Sigmoid colon (tissue), 7 donors: Measurements from ENCODE around the gene ANTXRL. TPM values are rescaled to one million over a fixed set of nuclear protein-coding genes. Genes with fewer than 3 reads are reported as not detected.
"Not testable (repeated sequence)": the region's sequence is repeated elsewhere in the genome, so short reads cannot be mapped to it uniquely, and the experiment has no call there.

Experiments used
- DNase-seq: peaks from one replicate; pipeline ENCODE4 v3.0.0-alpha.2; 2019
- H3K27ac ChIP-seq, 4 donors: fragments of 200-600 bp; sonication (generic); one replicate each; pipeline ENCODE4 v1.5.1; 2016 to 2019; ENCODE audit warnings: mild to moderate bottlenecking in 1 of 4
- H3K27me3 ChIP-seq, 3 donors: fragments of 200-600 bp; sonication (generic); one replicate each; pipeline ENCODE4 v1.5.1; 2019; ENCODE audit warnings: mild to moderate bottlenecking in 1 of 3
- H3K36me3 ChIP-seq, 4 donors: fragments of 200-600 bp; sonication (generic); one replicate each; pipeline ENCODE4 v1.5.1; 2016 to 2019
- H3K4me1 ChIP-seq, 4 donors: fragments of 200-600 bp; sonication (generic); one replicate each; pipeline ENCODE4 v1.5.1; 2017 to 2019
- H3K4me3 ChIP-seq, 4 donors: fragments of 200-600 bp; sonication (generic); one replicate each; pipeline ENCODE4 v1.5.1; 2017 to 2019; ENCODE audit warnings: mild to moderate bottlenecking in 2 of 4, moderate library complexity in 1 of 4
- H3K9me3 ChIP-seq, 4 donors: fragments of 200-600 bp in 3 of 4; sonication (generic) in 3 of 4; one replicate each; pipeline versions ENCODE4 v1.5.1 to v1.6.1; 2013 to 2019
- EP300 ChIP-seq, 4 donors: sonication (generic); formaldehyde crosslinking; IDR thresholded peaks; one replicate each; pipeline ENCODE4 v1.6.1; 2017; ENCODE audit warnings: antibody characterized with exemption in 4 of 4
- POLR2A ChIP-seq, 2 donors: fragments of 450-650 bp; IDR thresholded peaks; one replicate each; pipeline ENCODE4 v1.6.1; 2016; ENCODE audit warnings: antibody characterized with exemption in 2 of 2, mild to moderate bottlenecking in 2 of 2, moderate library complexity in 2 of 2
- POLR2AphosphoS5 ChIP-seq, 4 donors: sonication (generic); formaldehyde crosslinking; IDR thresholded peaks; one replicate each; pipeline ENCODE4 v1.6.1; 2017; ENCODE audit warnings: antibody characterized with exemption in 4 of 4
- WGBS, 2 donors: extraction: QIAGEN DNeasy Blood & Tissue Kit; methylation state at CpG; one replicate each; pipeline ENCODE4 v1.1.7; 2013; 5-methylcytosine and 5-hydroxymethylcytosine counted together
- intact Hi-C: fragments of 100-400 bp; cut with DNase I; formaldehyde crosslinking; loops from one replicate; pipeline ENCODE4 v1.15.1; 2023
- polyA plus RNA-seq, 3 donors: library from polyadenylated mRNA; stranded (reverse); fragments of 200-250 nt; gene quantifications; one replicate each; pipeline ENCODE4 v1.2.3, GENCODE V29; 2013
- total RNA-seq, 4 donors: library from RNA; depleted of rRNA; stranded (reverse); fragments of >200 nt; gene quantifications; one replicate each; pipeline ENCODE4 v1.1.0, GENCODE V29; 2016
- TF ChIP-seq, protein P1 (sequence below), 4 experiments: fragments of 450-650 bp in 3 of 4; fragments of 200-600 bp in 1 of 4; IDR thresholded peaks; one replicate each; pipeline ENCODE4 v1.5.1; 2016 to 2019; ENCODE audit warnings: antibody characterized with exemption in 4 of 4, mild to moderate bottlenecking in 3 of 4, moderate library complexity in 2 of 4
- donor health status: healthy with polysubstance abuse.
- donor health status: Bipolar disorder and iron deficiency.
- donor health status: healthy.

Gene ANTXRL
- total and polyA plus RNA-seq, 7 donors: not detected

DNA sequence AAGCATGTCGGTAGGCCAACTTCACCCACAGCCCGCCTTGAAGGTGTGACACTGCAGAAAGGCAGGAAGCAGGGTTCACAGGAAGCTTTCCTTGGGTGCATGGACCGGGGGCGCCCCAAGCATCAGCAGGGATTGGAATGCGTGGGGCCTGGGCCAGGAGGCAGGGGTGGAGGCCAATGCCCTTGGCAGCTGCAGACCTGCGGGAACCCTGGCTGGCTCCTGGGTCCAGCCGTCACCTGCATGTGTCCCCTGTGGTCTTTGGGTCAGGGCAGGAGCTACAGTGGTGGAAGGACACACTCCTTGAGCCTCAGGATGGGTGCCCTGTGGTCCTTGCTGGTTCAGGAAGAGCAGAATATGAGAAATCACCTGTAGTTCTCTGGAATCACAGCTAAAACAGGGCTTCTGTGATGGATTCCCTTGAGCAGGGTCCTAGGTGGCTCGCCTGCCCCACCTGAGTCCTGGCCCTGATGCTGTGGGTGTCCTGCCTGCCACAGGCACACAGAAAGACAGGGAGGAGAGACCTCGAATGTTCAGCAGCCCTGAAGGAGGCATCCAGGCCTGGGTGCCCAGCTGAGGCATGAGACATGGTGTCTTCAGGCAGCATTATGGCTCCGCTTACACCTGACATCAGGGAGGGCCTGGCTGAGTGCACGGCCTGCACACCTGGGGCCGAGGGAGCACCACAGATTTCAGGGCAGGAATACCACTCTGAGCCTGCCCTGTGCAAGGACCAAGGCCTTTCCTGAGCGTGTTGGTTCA is 15.1 kb downstream of the ANTXRL start:
- H3K4me1 ChIP-seq: no peaks in the 10 kb centered on the region
- H3K27me3 ChIP-seq: no peaks in the 10 kb centered on the region
- TF ChIP-seq EP300 (IDR thresholded peaks at IDR 0.05) (no peak), POLR2AphosphoS5 (IDR thresholded peaks at IDR 0.05) (no peak), POLR2A (IDR thresholded peaks at IDR 0.05) (no peak)
- TF ChIP-seq, protein P1, sequence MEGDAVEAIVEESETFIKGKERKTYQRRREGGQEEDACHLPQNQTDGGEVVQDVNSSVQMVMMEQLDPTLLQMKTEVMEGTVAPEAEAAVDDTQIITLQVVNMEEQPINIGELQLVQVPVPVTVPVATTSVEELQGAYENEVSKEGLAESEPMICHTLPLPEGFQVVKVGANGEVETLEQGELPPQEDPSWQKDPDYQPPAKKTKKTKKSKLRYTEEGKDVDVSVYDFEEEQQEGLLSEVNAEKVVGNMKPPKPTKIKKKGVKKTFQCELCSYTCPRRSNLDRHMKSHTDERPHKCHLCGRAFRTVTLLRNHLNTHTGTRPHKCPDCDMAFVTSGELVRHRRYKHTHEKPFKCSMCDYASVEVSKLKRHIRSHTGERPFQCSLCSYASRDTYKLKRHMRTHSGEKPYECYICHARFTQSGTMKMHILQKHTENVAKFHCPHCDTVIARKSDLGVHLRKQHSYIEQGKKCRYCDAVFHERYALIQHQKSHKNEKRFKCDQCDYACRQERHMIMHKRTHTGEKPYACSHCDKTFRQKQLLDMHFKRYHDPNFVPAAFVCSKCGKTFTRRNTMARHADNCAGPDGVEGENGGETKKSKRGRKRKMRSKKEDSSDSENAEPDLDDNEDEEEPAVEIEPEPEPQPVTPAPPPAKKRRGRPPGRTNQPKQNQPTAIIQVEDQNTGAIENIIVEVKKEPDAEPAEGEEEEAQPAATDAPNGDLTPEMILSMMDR (IDR thresholded peaks at IDR 0.05): no peak
- H3K9me3 ChIP-seq: no peaks in the 10 kb centered on the region
- no peak overlapping the region for H3K27ac ChIP-seq
- 85 to 86% methylated on average over 13 of the region's 13 CpGs for WGBS, 2 donors
- H3K4me3 ChIP-seq: no peak overlapping the region
- peak; percentile 46 for DNase-seq
- H3K36me3 ChIP-seq: no peaks in the 10 kb centered on the region
- intact Hi-C loops: no loop called here

DNA sequence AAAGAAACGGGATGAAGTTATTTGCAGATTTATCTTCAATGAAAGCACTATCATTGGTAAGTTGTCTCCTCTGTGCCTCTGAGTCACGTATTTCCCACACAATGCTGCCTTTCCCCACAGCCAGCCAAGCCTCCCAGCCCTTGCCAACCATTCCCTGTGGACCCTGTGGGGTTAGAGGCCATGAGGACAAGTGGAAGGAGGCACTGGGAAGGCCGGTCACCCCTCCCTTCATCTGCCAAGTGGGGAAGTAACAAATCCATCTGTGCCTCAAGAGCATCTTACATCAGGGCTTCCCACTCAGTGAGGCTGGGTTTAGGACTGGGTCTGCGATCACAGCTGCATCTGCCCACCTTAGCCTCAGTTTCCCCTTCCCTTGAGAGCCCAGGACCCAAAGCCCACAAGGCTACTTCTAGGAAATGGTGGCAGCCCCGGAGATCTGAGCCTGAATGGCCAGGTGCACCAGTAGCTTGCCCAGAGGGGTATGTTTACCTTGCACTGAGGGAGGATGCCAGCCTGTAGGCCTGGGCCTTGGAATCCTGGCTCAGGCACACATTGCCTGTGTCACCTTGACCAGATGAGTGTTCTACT is 16.1 kb downstream of the ANTXRL start:
- WGBS, 2 donors: 89 to 95% methylated on average over 5 of the region's 5 CpGs
- H3K4me3 ChIP-seq, H3K9me3 ChIP-seq, intact Hi-C loops, H3K27me3 ChIP-seq, H3K27ac ChIP-seq, H3K36me3 ChIP-seq, H3K4me1 ChIP-seq: not testable (repeated sequence)
- DNase-seq: peak; percentile 40

DNA sequence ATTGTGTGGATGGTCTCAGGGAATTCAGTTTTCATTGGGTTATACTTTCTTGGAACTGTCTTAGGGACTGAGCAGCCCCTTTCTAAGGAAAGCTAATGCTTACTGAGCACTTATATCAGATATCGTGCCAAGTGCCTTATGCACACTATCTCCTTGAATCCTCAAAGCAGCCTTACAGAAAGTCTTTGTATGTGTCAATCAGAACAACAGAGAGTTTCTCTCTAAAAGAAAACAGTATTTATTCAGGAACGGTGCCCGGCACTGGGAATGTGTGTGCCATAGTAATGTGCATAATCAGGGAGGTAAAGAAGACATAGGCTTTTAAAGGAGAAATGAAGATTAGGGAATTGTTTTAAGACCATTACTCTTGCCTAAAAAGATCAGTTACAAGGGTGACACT is 17.3 kb downstream of the ANTXRL start:
- no peaks in the 10 kb centered on the region for H3K4me1 ChIP-seq
- TF ChIP-seq, protein P1 (IDR thresholded peaks at IDR 0.05): no peak
- TF ChIP-seq POLR2A (IDR thresholded peaks at IDR 0.05): no peak
- no peak for TF ChIP-seq EP300 (IDR thresholded peaks at IDR 0.05)
- TF ChIP-seq POLR2AphosphoS5 (IDR thresholded peaks at IDR 0.05): no peak
- H3K9me3 ChIP-seq: no peaks in the 10 kb centered on the region
- H3K27me3 ChIP-seq: no peaks in the 10 kb centered on the region
- 71 to 92% methylated on average over 3 of the region's 3 CpGs for WGBS, 2 donors
- no peak overlapping the region for H3K27ac ChIP-seq
- DNase-seq: no peak
- intact Hi-C loops: no loop called here
- H3K36me3 ChIP-seq: no peaks in the 10 kb centered on the region
- no peak overlapping the region for H3K4me3 ChIP-seq

DNA sequence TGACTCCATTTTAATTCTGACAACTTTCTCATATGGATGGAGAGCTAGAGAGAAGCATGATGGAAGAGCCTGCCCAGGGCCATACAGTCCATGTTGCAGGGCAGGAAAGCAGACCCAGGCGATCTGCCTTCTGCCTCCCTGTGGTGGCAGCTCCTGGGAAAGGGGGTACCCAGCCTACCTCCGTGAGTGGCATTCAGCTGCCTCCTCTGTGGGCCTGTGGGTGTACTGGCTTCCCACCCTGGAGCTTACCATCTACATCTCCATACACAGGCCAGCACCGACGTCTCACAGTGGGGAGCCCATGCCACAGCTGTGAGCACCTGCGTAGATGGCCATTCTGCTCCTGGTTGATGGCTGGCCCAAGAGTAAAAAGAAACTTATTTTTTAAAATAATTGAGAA is 17.9 kb downstream of the ANTXRL start:
- H3K27ac ChIP-seq, DNase-seq, H3K4me1 ChIP-seq, intact Hi-C loops, H3K36me3 ChIP-seq, H3K4me3 ChIP-seq, H3K9me3 ChIP-seq, H3K27me3 ChIP-seq: not testable (repeated sequence)
- 88 to 96% methylated on average over 5 of the region's 5 CpGs for WGBS, 2 donors

DNA sequence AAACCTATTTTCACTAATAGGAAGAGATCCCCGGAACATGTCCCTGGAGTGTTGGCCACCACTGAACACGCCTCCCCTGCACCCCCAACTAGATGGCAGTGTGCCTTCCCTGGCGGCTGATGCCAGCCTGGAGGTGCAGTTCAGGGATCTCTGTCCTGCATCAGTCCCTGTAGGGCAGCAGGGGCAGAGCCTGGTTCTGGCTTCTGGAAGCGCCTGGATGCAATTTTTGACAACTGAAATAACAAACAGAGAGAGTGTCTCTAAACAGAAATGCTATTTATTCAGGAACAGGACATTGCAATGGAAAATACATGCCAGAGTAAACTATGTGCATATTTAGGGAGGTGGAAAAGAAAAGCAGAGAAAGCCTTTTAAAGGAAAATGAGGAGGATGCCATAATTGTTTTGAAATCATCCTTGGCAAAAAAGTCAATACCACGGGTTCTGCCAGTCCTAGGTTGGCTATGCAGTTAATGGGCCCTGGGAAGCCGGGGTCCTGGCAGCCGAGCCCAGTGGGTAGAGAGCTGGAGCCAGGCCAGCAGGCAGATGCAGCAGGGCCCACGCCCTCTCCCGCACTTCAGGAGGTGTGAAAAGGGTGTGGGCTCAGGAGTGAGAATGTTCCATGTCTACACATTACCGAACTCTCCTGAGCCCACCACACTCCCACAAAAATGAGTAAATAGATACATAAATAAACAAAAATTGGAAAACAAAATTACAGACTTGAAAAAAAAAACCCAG is 18.5 kb downstream of the ANTXRL start:
- H3K36me3 ChIP-seq: no peaks in the 10 kb centered on the region
- DNase-seq: peak; percentile 55
- no peaks in the 10 kb centered on the region for H3K27me3 ChIP-seq
- H3K9me3 ChIP-seq: no peaks in the 10 kb centered on the region
- intact Hi-C loops: no loop called here
- 59 to 75% methylated on average over 10 of the region's 10 CpGs for WGBS, 2 donors
- no peak overlapping the region for H3K4me3 ChIP-seq
- TF ChIP-seq POLR2AphosphoS5 (IDR thresholded peaks at IDR 0.05) (no peak), EP300 (IDR thresholded peaks at IDR 0.05) (no peak), POLR2A (IDR thresholded peaks at IDR 0.05) (no peak)
- TF ChIP-seq, protein P1 (IDR thresholded peaks at IDR 0.05): no peak
- no peaks in the 10 kb centered on the region for H3K4me1 ChIP-seq
- no peak overlapping the region for H3K27ac ChIP-seq
